Endothelial cell of umbilical vein (primary cell): Measurements from ENCODE around the gene REEP1. TPM values are rescaled to one million over a fixed set of nuclear protein-coding genes. Genes with fewer than 3 reads are reported as not detected.

Source experiments
- BruUV-seq: library from RNA; stranded (reverse); fragments of 400-500 nt; replicated peaks from 2 replicates; lab custom pipeline; 2021; lab: Mats Ljungman, UMichigan
- CTCF ChIA-PET: fragments of 300-600, 350-600 bp; sonication (Branson Sonifier 250); formaldehyde crosslinking; loops from one replicate; lab custom pipeline; 2021; ENCODE audit warnings: antibody characterized with exemption, inconsistent platforms; lab: Charles Lee
- POLR2A ChIA-PET: fragments of 300-600, 350-600 bp; sonication (Branson Sonifier 250); formaldehyde crosslinking; loops from one replicate; lab custom pipeline; 2021; ENCODE audit warnings: antibody characterized with exemption, inconsistent platforms; lab: Charles Lee
- DNase-seq: peaks from one replicate; pipeline ENCODE4 v3.0.0-alpha.2; 2011; ENCODE audit warnings: low read depth, low spot score
- FAIRE-seq: peaks from 2 replicates; lab custom pipeline; 2011; peaks lifted over from hg19 to GRCh38; lab: Jason Lieb, UNC
- H2AFZ ChIP-seq: 2 replicates; pipeline ENCODE4 v1.6.0; 2012; ENCODE audit warnings: low read depth, low read length, control low read depth, inconsistent platforms
- H3K27ac ChIP-seq: 2 replicates; pipeline ENCODE4 v1.5.1; 2011; ENCODE audit warnings: low read depth, mild to moderate bottlenecking, control low read depth, low read length, moderate library complexity; ENCODE audit not compliant: insufficient read depth
- H3K27me3 ChIP-seq, 2 experiments: 2 replicates each; pipeline versions ENCODE4 v1.6.0 to v1.6.1; 2011; ENCODE audit warnings: low read length in 2 of 2, mixed read lengths in 1 of 2; ENCODE audit not compliant: control insufficient read depth in 2 of 2, insufficient read depth in 2 of 2
- H3K36me3 ChIP-seq, 2 experiments: 2 replicates in 1 of 2; 3 replicates in 1 of 2; pipeline ENCODE4 v1.5.1; 2011; ENCODE audit warnings: low read length in 2 of 2, mild to moderate bottlenecking in 1 of 2, moderate library complexity in 1 of 2; ENCODE audit not compliant: control insufficient read depth in 2 of 2, insufficient read depth in 2 of 2; ENCODE audit errors: extremely low read depth in 1 of 2
- H3K4me1 ChIP-seq: 3 replicates; pipeline ENCODE4 v1.5.1; 2011; ENCODE audit warnings: mild to moderate bottlenecking, low read length; ENCODE audit not compliant: control insufficient read depth, insufficient read depth; ENCODE audit errors: extremely low read depth
- H3K4me2 ChIP-seq: 2 replicates; pipeline ENCODE4 v1.6.1; 2011; ENCODE audit warnings: low read length, control low read depth, mixed read lengths; ENCODE audit not compliant: insufficient read depth
- H3K4me3 ChIP-seq, 3 experiments: fragments of 200-600 bp in 1 of 3; sonication (generic), shearing (Covaris generic) in 1 of 3; replicated peaks in 1 of 3; 2 replicates each; pipeline ENCODE4 v1.5.1; 2011 to 2016; ENCODE audit warnings: control low read depth in 3 of 3, low read length in 3 of 3, mild to moderate bottlenecking in 2 of 3, inconsistent platforms in 1 of 3, low read depth in 1 of 3, moderate library complexity in 1 of 3; ENCODE audit not compliant: insufficient read depth in 1 of 3
- H3K79me2 ChIP-seq: 2 replicates; pipeline ENCODE4 v1.6.0; 2012; ENCODE audit warnings: low read length, inconsistent platforms; ENCODE audit not compliant: control insufficient read depth, insufficient read depth
- H3K9ac ChIP-seq: replicated peaks from 2 replicates; pipeline ENCODE3; 2011; ENCODE audit warnings: low read length, control low read depth; ENCODE audit not compliant: insufficient read depth; ENCODE audit errors: extremely low read depth
- H3K9me1 ChIP-seq: replicated peaks from 3 replicates; pipeline ENCODE4 v1.6.0; 2011; ENCODE audit warnings: mild to moderate bottlenecking, low read length; ENCODE audit not compliant: control insufficient read depth, insufficient read depth; ENCODE audit errors: extremely low read depth
- H3K9me3 ChIP-seq: replicated peaks from 2 replicates; pipeline ENCODE4 v1.5.1; 2012; ENCODE audit warnings: low read length, inconsistent platforms; ENCODE audit not compliant: control insufficient read depth, insufficient read depth
- H4K20me1 ChIP-seq: replicated peaks from 2 replicates; pipeline ENCODE3; 2011; ENCODE audit warnings: mild to moderate bottlenecking, low read length; ENCODE audit not compliant: control insufficient read depth, insufficient read depth; ENCODE audit errors: extremely low read depth
- EZH2 ChIP-seq: IDR thresholded peaks from 2 replicates; pipeline ENCODE4 v1.6.1; 2012; ENCODE audit warnings: borderline replicate concordance, low read depth, mild to moderate bottlenecking, moderate library complexity, low read length, inconsistent platforms; ENCODE audit not compliant: severe bottlenecking
- FOS ChIP-seq: IDR thresholded peaks from 2 replicates; pipeline ENCODE4 v1.6.1; 2011; ENCODE audit warnings: mild to moderate bottlenecking, low read length, moderate library complexity, borderline replicate concordance; ENCODE audit not compliant: insufficient read depth
- GATA2 ChIP-seq: IDR thresholded peaks from 2 replicates; pipeline ENCODE4 v1.7.0; 2011; ENCODE audit warnings: low read depth, mild to moderate bottlenecking, moderate library complexity, mixed read lengths, low read length; ENCODE audit not compliant: insufficient read length, insufficient read depth
- MAX ChIP-seq: IDR thresholded peaks from 2 replicates; pipeline ENCODE4 v1.6.1; 2011; ENCODE audit not compliant: insufficient read depth, insufficient read length
- MYC ChIP-seq: IDR thresholded peaks from one replicate; pipeline ENCODE4 v1.6.1; 2011; ENCODE audit warnings: mild to moderate bottlenecking, low read depth, low read length
- POLR2A ChIP-seq: IDR thresholded peaks from 2 replicates; pipeline ENCODE4 v1.6.1; 2012; ENCODE audit warnings: low read depth, mild to moderate bottlenecking, control low read depth, low read length
- POLR2AphosphoS5 ChIP-seq: IDR thresholded peaks from 2 replicates; pipeline ENCODE4 v1.6.1; 2012; ENCODE audit warnings: low read depth, mild to moderate bottlenecking, control low read depth, low read length, moderate library complexity; ENCODE audit not compliant: insufficient read depth
- dilution Hi-C: fragments of 300-500 bp; cut with MboI; formaldehyde crosslinking; loops from one replicate; pipeline ENCODE4 v1.15.0; 2019; ENCODE audit warnings: low sequenced_read_pairs; ENCODE audit not compliant: extremely low pct_ligation_motif_present
- intact Hi-C: fragments of 100-400 bp; cut with micrococcal nuclease; formaldehyde crosslinking; loops from one replicate; pipeline ENCODE4 v1.10.0; 2022
- polyA plus RNA-seq, 4 experiments: library from polyadenylated mRNA; depleted of rRNA in 3 of 4; stranded (reverse) in 3 of 4; unstranded in 1 of 4; fragments of >200 nt; gene quantifications; 2 replicates each; pipeline versions ENCODE4 v1.2.1 to v1.2.3, GENCODE V29; 2011 to 2012; ENCODE audit warnings: missing spikeins in 1 of 4
- total RNA-seq: library from RNA; stranded (reverse); gene quantifications from 2 replicates; pipeline ENCODE4 v1.2.3, GENCODE V29; 2021
- TF ChIP-seq, protein P1 (sequence below), 2 donors: IDR thresholded peaks; 1 replicate in 1 of 2; 2 replicates in 1 of 2; pipeline ENCODE4 v1.5.1; 2011; ENCODE audit warnings: low read length in 2 of 2, mild to moderate bottlenecking in 2 of 2, moderate library complexity in 2 of 2, control low read depth in 1 of 2, inconsistent platforms in 1 of 2, low read depth in 1 of 2; ENCODE audit not compliant: insufficient read depth in 1 of 2; ENCODE audit errors: extremely low read depth in 1 of 2

The REEP1 gene
- total and polyA plus RNA-seq, 2 donors (not counting 3 experiments of a cell fraction or from before 2014, with no cell fraction given) = 0.11 to 0.53 TPM

DNA sequence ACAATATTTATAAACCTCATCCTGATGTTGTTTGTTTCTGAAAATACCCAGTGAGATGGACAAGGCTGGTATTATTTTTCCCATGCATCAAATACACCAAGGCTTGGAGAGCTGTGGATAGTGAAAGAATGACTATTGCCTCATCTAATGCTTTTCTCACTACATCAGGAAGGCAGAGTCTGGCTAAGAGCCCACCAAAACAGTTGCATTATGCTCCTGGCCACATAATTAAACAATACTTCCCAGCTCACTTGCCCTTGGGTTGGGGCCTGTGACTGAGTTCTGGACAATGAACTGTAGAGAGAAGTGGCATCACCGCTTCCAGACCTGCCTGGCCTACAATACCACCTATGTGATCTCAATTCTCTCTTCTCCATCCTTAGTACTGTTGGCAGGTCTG, 46.4 kb upstream of the REEP1 start:
- Histone ChIP-seq H3K9ac (no peak overlapping the region), H3K27ac (no peak overlapping the region), H3K4me3 (no peak overlapping the region), H2AFZ (no peak overlapping the region), H3K9me3 (no peaks in the 10 kb centered on the region), H3K79me2 (no peaks in the 10 kb centered on the region), H3K36me3 (no peaks in the 10 kb centered on the region), H3K9me1 (no peaks in the 10 kb centered on the region), H3K27me3 (peaks cover 0 to 3% of the 10 kb centered on the region in 2 experiments), H3K4me2 (no peak overlapping the region), H3K4me1 (no peaks in the 10 kb centered on the region), H4K20me1 (no peaks in the 10 kb centered on the region)
- DNase-seq (peak; percentile 83), FAIRE-seq (no peak)
- CTCF ChIA-PET = interaction anchor here (1.0 to 2.2 kb wide), 3 partner anchors 11 to 16 kb away, joined by 3 to 17 read pairs (median 3); no protein-coding TSS in a partner anchor
- no TSS peak for BruUV-seq
- POLR2A ChIA-PET = no interaction called here
- no peak for TF ChIP-seq GATA2
- no peak for TF ChIP-seq EZH2
- TF ChIP-seq POLR2AphosphoS5 = no peak
- no peak for TF ChIP-seq FOS
- TF ChIP-seq, protein P1, sequence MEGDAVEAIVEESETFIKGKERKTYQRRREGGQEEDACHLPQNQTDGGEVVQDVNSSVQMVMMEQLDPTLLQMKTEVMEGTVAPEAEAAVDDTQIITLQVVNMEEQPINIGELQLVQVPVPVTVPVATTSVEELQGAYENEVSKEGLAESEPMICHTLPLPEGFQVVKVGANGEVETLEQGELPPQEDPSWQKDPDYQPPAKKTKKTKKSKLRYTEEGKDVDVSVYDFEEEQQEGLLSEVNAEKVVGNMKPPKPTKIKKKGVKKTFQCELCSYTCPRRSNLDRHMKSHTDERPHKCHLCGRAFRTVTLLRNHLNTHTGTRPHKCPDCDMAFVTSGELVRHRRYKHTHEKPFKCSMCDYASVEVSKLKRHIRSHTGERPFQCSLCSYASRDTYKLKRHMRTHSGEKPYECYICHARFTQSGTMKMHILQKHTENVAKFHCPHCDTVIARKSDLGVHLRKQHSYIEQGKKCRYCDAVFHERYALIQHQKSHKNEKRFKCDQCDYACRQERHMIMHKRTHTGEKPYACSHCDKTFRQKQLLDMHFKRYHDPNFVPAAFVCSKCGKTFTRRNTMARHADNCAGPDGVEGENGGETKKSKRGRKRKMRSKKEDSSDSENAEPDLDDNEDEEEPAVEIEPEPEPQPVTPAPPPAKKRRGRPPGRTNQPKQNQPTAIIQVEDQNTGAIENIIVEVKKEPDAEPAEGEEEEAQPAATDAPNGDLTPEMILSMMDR (IDR thresholded peaks at IDR 0.05; ENCODE audit: extremely low read depth in 1 of 2, insufficient read depth in 1 of 2, low read depth in 1 of 2, low read length in 2 of 2) = no peak
- no peak for TF ChIP-seq MAX
- TF ChIP-seq MYC = no peak
- no peak for TF ChIP-seq POLR2A
- intact Hi-C loops (no loop called here), dilution Hi-C loops (no loop called here)
